GM12878 (cell line): ENCODE measurements around the gene BIRC6. TPM values are rescaled to one million over a fixed set of nuclear protein-coding genes. Genes with fewer than 3 reads are reported as not detected.

ENCODE experiments used
- ATAC-seq: fragments of 200-7000 bp; cut with Tn5 transposase; 3 replicates; pipeline ENCODE4 v1.9.1; 2020; ENCODE audit warnings: mild to moderate bottlenecking, moderate library complexity
- BruUV-seq: library from RNA; stranded (reverse); fragments of 400-500 nt; replicated peaks from 2 replicates; lab custom pipeline; 2021; lab: Mats Ljungman, UMichigan
- CTCF ChIA-PET: fragments of 300-600 bp; sonication (Branson Sonifier 250); formaldehyde crosslinking; extraction: SDS; loops from one replicate; lab custom pipeline; 2021; ENCODE audit warnings: inconsistent platforms; lab: Yijun Ruan, JAX
- POLR2A ChIA-PET: fragments of 350-600 bp; formaldehyde crosslinking; extraction: SDS; loops from one replicate; lab custom pipeline; 2021; ENCODE audit warnings: inconsistent platforms; lab: Charles Lee
- RAD21 ChIA-PET: fragments of 300-600 bp; sonication (Branson Sonifier 250); formaldehyde crosslinking; loops from one replicate; lab custom pipeline; 2023; ENCODE audit warnings: antibody characterized with exemption; ENCODE audit not compliant: unreplicated experiment; lab: Charles Lee
- SMC1A ChIA-PET: fragments of 300-600 bp; sonication (Branson Sonifier 250); formaldehyde crosslinking; loops from one replicate; lab custom pipeline; 2023; ENCODE audit not compliant: unreplicated experiment, uncharacterized antibody; lab: Charles Lee
- DNase-seq: peaks from one replicate; pipeline ENCODE4 v3.0.0-alpha.2; 2011; ENCODE audit warnings: low read depth, low spot score
- FAIRE-seq: peaks from 3 replicates; lab custom pipeline; 2011; peaks lifted over from hg19 to GRCh38; lab: Jason Lieb, UNC
- H2AFZ ChIP-seq: 2 replicates; pipeline ENCODE4 v1.6.0; 2011; ENCODE audit warnings: low read depth, low read length, control low read depth; ENCODE audit not compliant: control insufficient read depth
- H3K27ac ChIP-seq: 2 replicates; pipeline ENCODE4 v1.5.1; 2011; ENCODE audit warnings: control low read depth; ENCODE audit not compliant: control insufficient read depth, insufficient read depth
- H3K27me3 ChIP-seq, 2 experiments: replicated peaks in 1 of 2; 2 replicates each; pipeline versions ENCODE4 v1.6.0 to v1.6.1; 2011; ENCODE audit warnings: low read length in 1 of 2; ENCODE audit not compliant: control insufficient read depth in 2 of 2, insufficient read depth in 2 of 2
- H3K36me3 ChIP-seq, 2 experiments: 2 replicates each; pipeline ENCODE4 v1.5.1; 2011; ENCODE audit warnings: low read length in 1 of 2; ENCODE audit not compliant: control insufficient read depth in 2 of 2, insufficient read depth in 2 of 2
- H3K4me1 ChIP-seq: 2 replicates; pipeline ENCODE4 v1.6.1; 2011; ENCODE audit warnings: mild to moderate bottlenecking, low read length, moderate library complexity, mixed read lengths; ENCODE audit not compliant: control insufficient read depth, insufficient read depth
- H3K4me2 ChIP-seq: 2 replicates; pipeline ENCODE4 v1.6.0; 2011; ENCODE audit warnings: control low read depth; ENCODE audit not compliant: control insufficient read depth, insufficient read depth
- H3K4me3 ChIP-seq: fragments of 200-600 bp; sonication (generic); 2 replicates; pipeline ENCODE4 v1.5.1; 2016
- H3K79me2 ChIP-seq: 2 replicates; pipeline ENCODE4 v1.6.0; 2011; ENCODE audit warnings: low read length; ENCODE audit not compliant: control insufficient read depth, insufficient read depth
- H3K9ac ChIP-seq: 2 replicates; pipeline ENCODE4 v1.8.0; 2011; ENCODE audit warnings: low read length, control low read depth, mixed read lengths; ENCODE audit not compliant: control insufficient read depth, insufficient read depth
- H3K9me3 ChIP-seq: replicated peaks from 3 replicates; pipeline ENCODE4 v1.5.1; 2011; ENCODE audit warnings: mild to moderate bottlenecking, low read length; ENCODE audit not compliant: control insufficient read depth, insufficient read depth
- H4K20me1 ChIP-seq: 2 replicates; pipeline ENCODE4 v1.6.0; 2011; ENCODE audit not compliant: control insufficient read depth, insufficient read depth
- ATF2 ChIP-seq: IDR thresholded peaks from 2 replicates; pipeline ENCODE4 v1.6.1; 2012; ENCODE audit warnings: low read length, inconsistent platforms
- BACH1 ChIP-seq: fragments of 450-650 bp; IDR thresholded peaks from 2 replicates; pipeline ENCODE4 v1.6.1; 2017; ENCODE audit warnings: mild to moderate bottlenecking, borderline replicate concordance
- CHD1 ChIP-seq: IDR thresholded peaks from 2 replicates; pipeline ENCODE4 v1.6.1; 2012; ENCODE audit warnings: low read depth, low read length, improper control_type of control experiment
- CREM ChIP-seq: IDR thresholded peaks from 2 replicates; pipeline ENCODE4 v1.6.1; 2014; ENCODE audit warnings: antibody characterized with exemption, low read depth
- EED ChIP-seq: sonication (generic); IDR thresholded peaks from 2 replicates; pipeline ENCODE4 v1.6.1; 2016; ENCODE audit warnings: antibody characterized with exemption, low read depth
- ESRRA ChIP-seq: IDR thresholded peaks from 2 replicates; pipeline ENCODE4 v1.6.1; 2012; ENCODE audit warnings: mild to moderate bottlenecking, low read length, improper control_type of control experiment
- IKZF1 ChIP-seq: fragments of 450-650 bp; conservative IDR thresholded peaks from 2 replicates; pipeline ENCODE4 v1.6.1; 2017; ENCODE audit warnings: antibody characterized with exemption, mild to moderate bottlenecking
- NFYA ChIP-seq: IDR thresholded peaks from 2 replicates; pipeline ENCODE4 v1.6.1; 2011; ENCODE audit warnings: low read depth, mild to moderate bottlenecking, low read length, improper control_type of control experiment, borderline replicate concordance
- RAD51 ChIP-seq: fragments of 450-650 bp; IDR thresholded peaks from 2 replicates; pipeline ENCODE4 v1.6.1; 2016; ENCODE audit warnings: moderate library complexity, mild to moderate bottlenecking, inconsistent platforms
- RBBP5 ChIP-seq: fragments of 200-600 bp; sonication (generic); conservative IDR thresholded peaks from 2 replicates; pipeline ENCODE4 v1.6.1; 2016
- TCF12 ChIP-seq: IDR thresholded peaks from 2 replicates; pipeline ENCODE4 v1.6.1; 2011; ENCODE audit warnings: low read depth, mild to moderate bottlenecking, low read length
- WGBS: methylation state at CpG from one replicate; pipeline ENCODE4 v1.1.6; 2016; ENCODE audit warnings: low lambda C conversion rate; ENCODE audit not compliant: insufficient replicate concordance, insufficient coverage; ENCODE audit errors: missing lambda C conversion rate; 5-methylcytosine and 5-hydroxymethylcytosine counted together
- in situ Hi-C: fragments of 300-500 bp; cut with MboI; formaldehyde crosslinking; loops from 9 replicates; pipeline ENCODE4 v1.14.3; 2018; ENCODE audit warnings: mixed read lengths
- intact Hi-C: fragments of 100-400 bp; cut with micrococcal nuclease; formaldehyde crosslinking; loops from one replicate; pipeline ENCODE4 v1.14.2; 2022; ENCODE audit not compliant: unreplicated experiment
- polyA plus RNA-seq, 11 experiments: library from polyadenylated mRNA; depleted of rRNA in 4 of 11; unstranded in 6 of 11; stranded (reverse) in 5 of 11; fragments of >200 nt; fragmentation: Nextera tagmentation in 4 of 11; fragmentation: Illumina TruSeq in 1 of 11; extraction: Ambion mirVana in 4 of 11; extraction: Trizol in 1 of 11; gene quantifications; 1 replicate in 1 of 11; 2 replicates in 10 of 11; pipeline versions ENCODE4 v1.2.1 to v1.2.3, GENCODE V29; 2011 to 2016; ENCODE audit warnings: inconsistent platforms in 2 of 11, missing spikeins in 2 of 11, low read depth in 1 of 11
- total RNA-seq, 4 experiments: library from RNA; depleted of rRNA in 3 of 4; stranded (reverse); fragments of >200 nt in 3 of 4; fragmentation: Illumina TruSeq in 1 of 4; extraction: Trizol in 1 of 4; gene quantifications; 2 replicates each; pipeline versions ENCODE4 v1.2.1 to v1.2.3, GENCODE V29; 2013 to 2021
- TF ChIP-seq, protein P1 (sequence below): IDR thresholded peaks from 2 replicates; pipeline ENCODE4 v1.6.1; 2012; ENCODE audit warnings: low read depth, low read length, improper control_type of control experiment

The BIRC6 gene
- total and polyA plus RNA-seq, 10 of the 15 experiments (the other 5 are each of a cell fraction or from before 2014, with no cell fraction given): 18.8 to 118 (median 55.0) TPM

DNA sequence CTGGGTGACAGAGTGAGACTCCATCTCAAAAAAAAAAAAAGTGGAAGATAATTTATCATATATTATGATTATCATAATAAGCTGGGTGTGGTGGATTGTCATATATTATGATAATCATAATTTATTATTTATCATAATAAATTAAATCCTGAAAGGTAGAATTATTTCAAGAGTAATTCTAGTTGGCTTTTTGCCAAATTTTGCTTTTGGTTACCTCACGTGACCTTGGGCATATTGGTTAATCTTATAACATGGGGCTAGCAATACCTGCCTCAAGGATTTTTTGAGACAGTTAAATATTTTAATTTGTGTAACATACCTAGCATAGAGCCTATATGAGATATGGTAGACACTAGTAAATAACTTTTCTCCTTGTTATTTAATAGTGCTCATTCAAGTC, 159.7 kb downstream of the BIRC6 start:
- CTCF ChIA-PET: interaction anchor here (0.6 to 1.2 kb wide), 2 partner anchors 9 to 721 kb away, joined by 3 read pairs; no protein-coding TSS in a partner anchor
- SMC1A ChIA-PET: interaction anchor here (0.6 to 1.3 kb wide), 3 partner anchors 9 to 188 kb away, joined by 3 read pairs; no protein-coding TSS in a partner anchor
- in situ Hi-C loops: no loop called here
- Histone ChIP-seq H3K4me1 (no peaks in the 10 kb centered on the region), H3K9me3 (no peaks in the 10 kb centered on the region), H3K9ac (no peak overlapping the region), H3K4me2 (no peak overlapping the region), H3K27ac (no peak overlapping the region), H2AFZ (no peak overlapping the region), H4K20me1 (no peaks in the 10 kb centered on the region), H3K36me3 (peaks cover 3 to 33% of the 10 kb centered on the region in 2 experiments), H3K27me3 (no peaks in the 10 kb centered on the region), H3K79me2 (no peaks in the 10 kb centered on the region), H3K4me3 (no peak overlapping the region)
- 98% methylated on average over 1 of the region's 1 CpG for WGBS
- TF ChIP-seq RBBP5 (no peak), CREM (no peak), TCF12 (no peak), ESRRA (no peak), ATF2 (no peak), RAD51 (no peak), NFYA (no peak), CHD1 (no peak), IKZF1 (no peak), EED (no peak), BACH1 (no peak)
- TF ChIP-seq, protein P1, sequence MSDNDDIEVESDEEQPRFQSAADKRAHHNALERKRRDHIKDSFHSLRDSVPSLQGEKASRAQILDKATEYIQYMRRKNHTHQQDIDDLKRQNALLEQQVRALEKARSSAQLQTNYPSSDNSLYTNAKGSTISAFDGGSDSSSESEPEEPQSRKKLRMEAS: no peak
- POLR2A ChIA-PET: interaction anchor here (0.7 kb wide), 1 partner anchor 16 kb away, joined by 5 read pairs; no protein-coding TSS in a partner anchor
- FAIRE-seq: no peak
- no peak for ATAC-seq
- intact Hi-C loops: no loop called here
- no peak for DNase-seq
- RAD21 ChIA-PET: no interaction called here
- no TSS peak for BruUV-seq
